ENCODE measurements around the gene MCOLN1.

The MCOLN1 gene

DNA sequence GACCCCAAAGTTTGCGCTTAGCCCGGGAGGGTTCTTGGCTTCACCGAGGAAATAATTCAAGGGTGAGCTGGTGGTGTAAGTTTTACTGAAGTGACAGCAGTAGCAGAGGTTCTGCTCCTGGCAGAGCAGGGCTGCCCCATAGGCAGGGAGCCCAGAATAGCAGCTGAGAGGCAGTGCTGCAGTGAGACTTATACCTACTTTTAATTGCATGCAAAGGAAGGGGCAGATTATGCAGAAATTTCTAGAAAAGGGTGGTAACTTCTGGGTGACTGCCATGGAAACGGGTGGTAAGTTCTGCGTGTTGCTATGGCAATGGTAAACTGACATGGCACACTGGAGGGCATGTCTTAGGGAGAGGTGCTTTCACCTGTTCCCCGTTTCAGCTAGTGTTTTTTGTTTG, 55.7 kb downstream of the MCOLN1 start:
- DNase-seq (ENCODE audit: low spot score), result no peak

DNA sequence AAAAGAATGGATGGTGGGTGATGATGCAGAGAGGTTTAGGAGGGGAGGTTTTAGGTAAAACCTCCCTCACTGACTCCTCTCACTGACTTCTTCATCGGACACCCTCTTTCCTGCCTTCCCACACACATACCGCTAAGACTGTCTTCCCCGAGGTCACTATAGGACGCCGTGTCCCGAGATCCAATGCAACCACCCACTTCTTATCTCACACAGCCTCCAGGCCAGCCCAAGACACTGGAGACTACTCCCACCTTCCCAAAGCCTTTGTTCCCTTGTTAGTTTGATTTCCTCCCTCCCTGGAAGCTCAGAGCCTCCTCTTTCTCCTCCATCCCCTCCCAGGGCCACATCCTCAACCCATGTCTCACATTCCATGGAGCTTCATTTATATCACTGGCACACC, 56.8 kb downstream of the MCOLN1 start:
- no peak for DNase-seq (ENCODE audit: low spot score)

DNA sequence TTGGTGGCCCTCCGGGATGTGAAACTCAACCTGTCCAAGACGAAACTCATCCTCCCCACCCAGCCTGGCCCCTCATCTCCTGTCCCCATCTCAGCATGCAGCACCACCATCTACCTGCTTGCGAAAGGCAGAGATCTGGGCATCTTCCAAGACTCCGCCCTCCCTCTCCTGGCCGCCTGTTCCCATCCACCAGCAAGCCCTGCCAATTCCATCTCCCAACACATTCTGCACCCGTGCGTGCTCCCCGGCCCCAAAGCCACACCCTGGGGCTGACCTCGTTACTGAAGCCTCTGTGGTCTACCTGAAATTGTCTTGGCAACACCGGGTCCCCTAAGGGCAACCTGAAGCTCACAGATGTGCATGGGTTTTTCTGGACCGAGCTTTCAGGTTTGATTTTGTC, 60.0 kb downstream of the MCOLN1 start:
- DNase-seq (ENCODE audit: low spot score), result no peak

Measured in CD4-positive, alpha-beta T cell treated with Interleukin-6 at 100 ng/mL for 8 hours (primary cell).